HFF-Myc (cell line): Measurements from ENCODE around the gene SPHK2.

Source experiments
- DNase-seq: peaks from one replicate; pipeline ENCODE4 v3.0.0-alpha.2; 2011; ENCODE audit warnings: low read depth; ENCODE audit errors: extremely low read depth
- H3K4me3 ChIP-seq: replicated peaks from 2 replicates; pipeline ENCODE4 v1.5.1; 2011; ENCODE audit warnings: low read depth, mild to moderate bottlenecking, control low read depth, low read length
- CTCF ChIP-seq: IDR thresholded peaks from 2 replicates; pipeline ENCODE4 v1.5.1; 2012; ENCODE audit warnings: mild to moderate bottlenecking, low read depth, low read length, control low read depth; ENCODE audit errors: missing control alignments

SPHK2 gene

GRCh38 chr19:48596679-48597465 lies 22.4 kb upstream of the SPHK2 start:
- TF ChIP-seq CTCF, result no peak
- no peak for DNase-seq
- no peak overlapping the region for H3K4me3 ChIP-seq

GRCh38 chr19:48598996-48599700 lies 20.2 kb upstream of the SPHK2 start:
- TF ChIP-seq CTCF, result no peak
- H3K4me3 ChIP-seq, result no peak overlapping the region
- DNase-seq, result no peak

- no peak overlapping the region for H3K4me3 ChIP-seq
- DNase-seq, result no peak
- no peak for TF ChIP-seq CTCF
Measured at GRCh38 chr19:48600679-48601417, 18.5 kb upstream of the SPHK2 start.

GRCh38 chr19:48603001-48603400 lies 16.3 kb upstream of the SPHK2 start:
- TF ChIP-seq CTCF, result no peak

GRCh38 chr19:48603449-48603848 lies 15.9 kb upstream of the SPHK2 start:
- TF ChIP-seq CTCF, result no peak
- no peak for DNase-seq

More at GRCh38 chr19:48603001-48603400, 16.3 kb upstream of the SPHK2 start:
- DNase-seq, result no peak
- no peak overlapping the region for H3K4me3 ChIP-seq

GRCh38 chr19:48603850-48604249 lies 15.5 kb upstream of the SPHK2 start:
- TF ChIP-seq CTCF, result no peak
- DNase-seq, result no peak
- H3K4me3 ChIP-seq, result no peak overlapping the region

More at GRCh38 chr19:48603449-48603848, 15.9 kb upstream of the SPHK2 start:
- no peak overlapping the region for H3K4me3 ChIP-seq
